NCI-H748 (cell line): Measurements from ENCODE around the gene TSPOAP1.

Experiments used
- DNase-seq: peaks from one replicate; lab custom pipeline; 2025; ENCODE audit not compliant: unreplicated experiment; lab: John Stamatoyannopoulos, UW

The TSPOAP1 gene

DNA sequence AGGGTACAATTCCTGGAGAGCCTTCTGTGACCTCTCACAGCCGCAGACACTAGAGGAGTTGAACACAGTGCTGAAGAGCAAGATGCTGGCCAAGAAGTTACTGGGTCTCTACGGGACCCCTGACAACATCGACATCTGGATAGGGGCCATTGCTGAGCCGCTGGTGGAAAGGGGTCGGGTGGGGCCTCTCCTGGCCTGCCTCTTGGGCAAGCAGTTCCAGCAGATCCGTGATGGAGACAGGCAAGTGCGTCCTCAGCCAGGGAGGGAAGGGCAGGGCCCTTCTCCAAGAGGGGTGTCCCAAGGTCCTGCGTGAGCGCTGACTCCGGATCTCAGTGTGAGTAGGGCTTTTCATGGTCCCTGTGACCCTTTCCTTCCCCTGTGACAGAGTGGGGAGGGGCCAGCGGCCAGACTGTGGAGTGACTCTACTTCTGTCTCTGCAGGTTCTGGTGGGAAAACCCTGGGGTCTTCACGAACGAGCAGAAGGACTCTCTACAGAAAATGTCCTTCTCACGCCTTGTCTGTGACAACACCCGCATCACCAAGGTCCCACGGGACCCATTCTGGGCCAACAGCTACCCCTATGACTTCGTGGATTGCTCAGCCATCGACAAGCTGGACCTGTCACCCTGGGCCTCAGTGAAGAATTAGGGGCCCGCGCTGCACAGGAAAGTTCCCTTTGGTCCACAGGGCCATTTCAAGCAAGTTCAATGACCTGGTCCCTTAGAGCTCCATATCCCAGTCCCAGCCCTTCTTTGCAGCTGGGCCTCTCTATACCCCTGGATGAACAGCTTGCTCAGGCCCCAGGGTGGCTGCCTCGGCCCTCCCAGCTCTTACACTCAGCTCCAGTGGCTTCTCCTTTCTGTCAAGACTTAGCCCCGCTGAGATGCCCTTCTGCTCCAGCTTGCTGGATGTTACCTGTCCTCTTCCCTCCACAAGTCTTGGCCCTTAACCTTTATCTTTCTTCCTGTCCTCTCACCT is 61.0 kb downstream of the TSPOAP1 start:
- DNase-seq: no peak

DNA sequence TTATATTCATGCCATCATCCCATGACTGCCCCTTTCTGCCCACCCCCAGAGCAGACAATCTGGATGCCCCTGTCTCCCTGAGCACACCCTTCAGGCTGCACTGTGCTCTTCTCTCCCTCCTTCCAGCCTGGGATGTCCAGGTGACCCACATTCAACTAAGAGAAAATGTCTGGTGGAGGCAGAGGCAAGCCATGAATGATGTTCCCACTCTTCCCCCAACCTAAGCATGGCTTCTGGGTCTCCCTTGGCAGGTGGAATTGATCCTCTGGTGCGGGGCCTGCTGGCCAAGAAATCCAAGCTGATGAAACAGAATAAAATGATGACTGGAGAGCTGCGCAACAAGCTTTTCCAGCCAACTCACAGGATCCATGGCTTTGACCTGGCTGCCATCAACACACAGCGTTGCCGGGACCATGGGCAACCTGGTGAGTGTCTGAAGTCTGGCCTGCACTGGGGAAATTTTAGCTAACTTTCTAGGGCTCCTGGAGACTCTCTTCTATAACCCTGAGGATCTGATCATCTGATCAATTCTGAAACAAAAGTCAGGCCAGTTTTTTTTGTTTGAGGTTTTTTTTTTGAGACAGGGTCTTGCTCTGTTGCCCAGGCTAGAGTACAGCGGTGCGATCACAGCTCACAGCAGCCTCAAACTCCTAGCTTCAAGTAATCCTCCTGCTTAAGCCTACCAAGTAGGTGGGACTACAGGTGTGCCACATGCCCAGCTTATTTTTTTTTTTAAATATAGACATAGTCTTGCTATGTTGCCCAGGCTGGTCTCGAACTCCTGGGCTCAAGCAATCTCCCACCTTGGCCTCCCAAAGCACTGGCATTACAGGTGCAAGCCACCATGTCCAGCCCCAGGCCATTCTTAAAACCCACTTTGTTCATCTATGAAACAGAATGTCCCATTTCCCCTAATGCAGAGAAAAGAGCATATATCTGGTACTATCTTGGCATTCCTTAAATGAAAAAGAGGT is 62.4 kb downstream of the TSPOAP1 start:
- DNase-seq: no peak

DNA sequence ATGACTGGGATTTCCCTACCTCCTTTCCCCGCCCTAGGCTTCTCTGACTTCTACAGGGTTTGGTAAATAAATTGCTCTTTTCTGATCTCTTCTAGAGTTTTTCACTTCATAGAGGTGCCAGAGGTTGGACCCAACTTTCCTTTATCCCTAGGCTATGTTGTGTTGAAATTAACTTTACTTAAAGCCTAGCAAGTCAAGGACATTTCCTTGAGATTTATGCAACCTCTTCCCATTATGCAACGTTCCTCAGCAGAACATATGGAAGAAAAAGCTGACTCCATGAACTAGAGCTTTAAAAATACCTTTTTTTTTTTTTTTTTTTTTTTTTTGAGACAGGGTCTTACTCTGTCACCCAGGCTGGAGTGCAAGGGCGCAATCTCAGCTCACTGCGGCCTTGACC is 63.3 kb downstream of the TSPOAP1 start:
- DNase-seq: no peak

DNA sequence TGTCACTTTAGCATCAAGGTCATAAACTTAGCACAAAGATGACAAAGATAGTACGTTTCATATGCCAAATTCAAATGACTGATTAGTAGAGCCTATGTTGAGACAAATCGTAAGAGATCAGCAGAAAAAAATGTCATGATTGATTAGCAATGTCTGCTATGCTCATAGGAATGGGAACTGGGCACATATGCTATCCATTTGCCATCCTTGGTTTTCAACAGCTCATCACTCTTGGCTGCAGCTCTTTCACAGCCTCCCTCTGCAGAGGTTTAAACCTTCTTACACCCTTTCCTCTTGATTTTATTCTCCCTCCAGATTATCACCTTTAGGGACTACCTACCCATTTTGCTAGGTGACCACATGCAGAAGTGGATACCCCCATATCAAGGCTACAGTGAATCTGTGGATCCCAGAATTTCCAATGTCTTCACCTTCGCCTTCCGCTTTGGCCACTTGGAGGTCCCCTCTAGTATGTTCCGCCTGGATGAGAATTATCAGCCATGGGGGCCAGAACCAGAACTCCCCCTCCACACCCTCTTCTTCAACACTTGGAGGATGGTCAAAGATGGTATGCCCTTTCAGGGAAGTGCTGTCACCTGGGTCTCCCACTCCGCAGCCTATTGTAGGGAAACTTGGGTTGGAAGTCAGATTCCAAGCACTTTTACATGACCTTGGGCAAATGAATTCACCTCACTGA is 64.0 kb downstream of the TSPOAP1 start:
- no peak for DNase-seq

DNA sequence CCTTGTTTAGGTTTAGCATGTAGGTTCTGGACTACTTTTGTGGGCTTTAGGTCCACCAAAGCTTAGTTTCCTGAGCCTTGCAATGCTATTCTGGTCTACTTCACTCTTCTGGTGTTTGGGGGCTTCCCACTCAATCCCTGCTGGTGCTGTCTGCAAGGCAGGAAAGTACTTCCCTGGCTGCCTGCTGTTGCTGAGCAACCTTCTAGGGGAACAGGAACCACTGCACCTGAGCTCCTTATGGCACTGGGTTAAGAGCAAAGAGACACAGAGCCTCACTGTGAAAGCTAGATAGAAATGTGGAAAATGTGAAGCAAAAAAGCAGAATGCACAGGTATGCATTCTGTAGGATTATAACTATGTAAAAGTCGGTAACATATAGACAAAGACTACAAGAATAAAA is 64.8 kb downstream of the TSPOAP1 start:
- DNase-seq: no peak

DNA sequence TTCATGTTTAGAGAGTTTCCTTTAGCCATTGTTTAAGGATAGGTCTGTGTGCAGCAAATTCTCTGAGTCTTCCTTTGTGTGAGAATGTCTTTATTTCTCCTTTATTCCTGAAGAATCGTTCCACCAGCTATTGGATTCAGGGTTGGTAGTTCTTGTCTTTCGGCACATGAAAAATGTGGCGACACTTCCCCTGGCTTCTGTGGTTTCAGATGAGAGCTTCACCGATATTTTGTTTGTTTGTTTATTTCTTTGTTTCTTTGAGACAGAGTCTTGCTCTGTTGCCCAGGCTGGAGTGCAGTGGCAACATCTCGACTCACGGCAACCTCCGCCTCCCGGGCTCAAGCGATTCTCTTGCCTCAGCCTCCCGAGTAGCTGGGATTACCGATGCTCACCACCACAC is 66.4 kb downstream of the TSPOAP1 start:
- no peak for DNase-seq

DNA sequence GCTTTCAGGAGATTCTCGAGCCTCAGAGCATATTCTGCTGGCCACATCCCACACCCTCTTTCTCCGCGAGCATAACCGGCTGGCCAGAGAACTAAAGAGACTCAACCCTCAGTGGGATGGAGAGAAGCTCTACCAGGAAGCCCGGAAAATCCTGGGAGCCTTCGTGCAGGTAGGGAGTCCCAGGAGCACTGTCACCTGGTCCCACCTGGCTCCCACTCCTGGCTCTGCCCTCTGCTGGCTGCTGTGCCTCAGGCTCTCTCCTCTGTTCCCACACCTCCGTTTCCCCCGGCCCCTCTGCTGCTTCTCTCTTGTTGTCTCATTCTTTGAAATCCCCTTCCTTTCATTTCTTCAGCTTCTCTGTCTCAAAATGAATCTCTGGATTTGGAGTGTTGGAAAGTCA is 73.8 kb downstream of the TSPOAP1 start:
- DNase-seq: no peak

DNA sequence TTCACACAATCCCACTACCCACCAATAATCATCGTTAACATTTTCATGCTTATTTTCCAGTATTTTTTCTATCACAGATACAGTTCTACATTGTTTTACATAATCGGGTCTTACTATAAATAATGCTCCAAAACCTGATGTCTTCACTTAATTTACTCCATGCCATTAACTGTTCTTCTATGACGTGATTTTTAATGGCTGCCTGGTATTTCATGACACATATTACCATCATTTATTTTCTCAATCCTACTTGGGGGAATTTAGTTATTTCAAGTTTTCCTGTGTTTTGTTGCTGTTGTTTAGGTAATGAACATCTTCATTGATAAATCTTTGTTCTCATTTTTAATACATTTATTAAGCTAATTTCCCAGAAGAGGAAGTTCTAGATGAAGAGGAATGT is 75.5 kb downstream of the TSPOAP1 start:
- no peak for DNase-seq

DNA sequence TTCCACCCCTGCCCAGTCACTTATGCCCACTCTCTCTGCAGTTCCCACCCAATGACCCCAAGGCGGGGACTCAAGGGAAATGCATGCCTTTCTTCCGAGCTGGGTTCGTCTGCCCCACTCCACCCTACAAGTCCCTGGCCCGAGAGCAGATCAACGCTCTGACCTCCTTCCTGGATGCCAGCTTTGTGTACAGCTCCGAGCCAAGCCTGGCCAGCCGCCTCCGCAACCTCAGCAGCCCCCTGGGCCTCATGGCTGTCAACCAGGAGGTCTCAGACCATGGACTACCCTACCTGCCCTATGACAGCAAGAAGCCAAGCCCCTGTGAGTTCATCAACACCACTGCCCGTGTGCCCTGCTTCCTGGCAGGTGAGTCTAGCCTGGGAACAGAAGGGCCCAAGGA is 76.5 kb downstream of the TSPOAP1 start:
- no peak for DNase-seq
